CD14-positive monocyte (primary cell): Measurements from ENCODE around the gene C1QTNF5. TPM values are rescaled to one million over a fixed set of nuclear protein-coding genes. Genes with fewer than 3 reads are reported as not detected.

Experiments
- DNase-seq, 3 donors: peaks; one replicate each; pipeline ENCODE4 v3.0.0-alpha.2; 2011 to 2022
- H2AFZ ChIP-seq: 2 replicates; pipeline ENCODE4 v1.6.0; 2012; ENCODE audit warnings: mild to moderate bottlenecking, low read depth, low read length, inconsistent platforms; ENCODE audit not compliant: insufficient read depth, poor library complexity, severe bottlenecking
- H3K27ac ChIP-seq, 2 donors: 1 replicate in 1 of 2; 2 replicates in 1 of 2; pipeline ENCODE4 v1.5.1; 2012 to 2013; ENCODE audit warnings: low read length in 2 of 2, control low read depth in 1 of 2, inconsistent platforms in 1 of 2, low read depth in 1 of 2, mild to moderate bottlenecking in 1 of 2
- H3K27me3 ChIP-seq, 2 donors: one replicate each; pipeline versions ENCODE4 v1.6.0 to v1.6.1; 2011 to 2013; ENCODE audit warnings: low read length in 2 of 2; ENCODE audit not compliant: control insufficient read depth in 2 of 2, insufficient read depth in 2 of 2
- H3K36me3 ChIP-seq, 2 donors: replicated peaks in 1 of 2; 1 replicate in 1 of 2; 2 replicates in 1 of 2; pipeline versions ENCODE4 v1.5.1 to v1.6.1; 2012 to 2013; ENCODE audit warnings: low read length in 2 of 2, control low read depth in 1 of 2, inconsistent platforms in 1 of 2, mild to moderate bottlenecking in 1 of 2; ENCODE audit not compliant: insufficient read depth in 2 of 2, control insufficient read depth in 1 of 2
- H3K4me1 ChIP-seq, 2 donors: 1 replicate in 1 of 2; 2 replicates in 1 of 2; pipeline versions ENCODE4 v1.5.1 to v1.6.1; 2012 to 2013; ENCODE audit warnings: low read length in 2 of 2, control low read depth in 1 of 2, inconsistent platforms in 1 of 2, mild to moderate bottlenecking in 1 of 2, moderate library complexity in 1 of 2; ENCODE audit not compliant: insufficient read depth in 2 of 2, control insufficient read depth in 1 of 2
- H3K4me2 ChIP-seq: replicated peaks from 2 replicates; pipeline ENCODE3; 2012; ENCODE audit warnings: low read length, moderate library complexity, mild to moderate bottlenecking; ENCODE audit not compliant: poor library complexity, severe bottlenecking; ENCODE audit errors: extremely low read depth
- H3K4me3 ChIP-seq, 3 experiments: fragments of 200-600 bp in 1 of 3; sonication (generic) in 1 of 3; replicated peaks in 1 of 3; 1 replicate in 2 of 3; 2 replicates in 1 of 3; pipeline ENCODE4 v1.5.1; 2011 to 2013; ENCODE audit warnings: low read length in 3 of 3, mild to moderate bottlenecking in 3 of 3, control low read depth in 2 of 3, low read depth in 2 of 3, inconsistent platforms in 1 of 3, moderate library complexity in 1 of 3
- H3K79me2 ChIP-seq: 2 replicates; pipeline ENCODE4 v1.6.0; 2012; ENCODE audit warnings: mild to moderate bottlenecking, control low read depth, inconsistent platforms, low read length, moderate library complexity; ENCODE audit not compliant: insufficient read depth
- H3K9ac ChIP-seq: 2 replicates; pipeline ENCODE4 v1.6.0; 2017; ENCODE audit warnings: low read length, mild to moderate bottlenecking; ENCODE audit not compliant: insufficient read depth, poor library complexity, severe bottlenecking
- H3K9me3 ChIP-seq, 2 donors: replicated peaks in 1 of 2; 1 replicate in 1 of 2; 2 replicates in 1 of 2; pipeline versions ENCODE4 v1.5.1 to v1.6.1; 2012 to 2013; ENCODE audit warnings: low read length in 2 of 2, control low read depth in 1 of 2; ENCODE audit not compliant: control insufficient read depth in 1 of 2, insufficient read depth in 1 of 2
- H4K20me1 ChIP-seq: 2 replicates; pipeline ENCODE4 v1.6.0; 2012; ENCODE audit warnings: mild to moderate bottlenecking, low read length, control low read depth, moderate library complexity; ENCODE audit not compliant: insufficient read depth
- H3K27ac Mint-ChIP-seq, 7 donors: one replicate each; pipeline ENCODE4 v1.8.0; 2020; ENCODE audit warnings: mild to moderate bottlenecking in 7 of 7, mixed read lengths in 7 of 7, moderate library complexity in 6 of 7, inconsistent platforms in 2 of 7
- H3K27me3 Mint-ChIP-seq, 3 donors: one replicate each; pipeline ENCODE4 v1.8.0; 2021 to 2022; ENCODE audit warnings: low read depth in 3 of 3, mild to moderate bottlenecking in 3 of 3, mixed read lengths in 3 of 3, moderate library complexity in 3 of 3, inconsistent platforms in 1 of 3
- H3K36me3 Mint-ChIP-seq, 2 donors: one replicate each; pipeline ENCODE4 v1.8.0; 2020; ENCODE audit warnings: mixed read lengths in 2 of 2, inconsistent platforms in 1 of 2, mild to moderate bottlenecking in 1 of 2
- H3K4me1 Mint-ChIP-seq: one replicate; pipeline ENCODE4 v1.8.0; 2020; ENCODE audit warnings: mild to moderate bottlenecking, mixed read lengths
- H3K4me3 Mint-ChIP-seq, 2 donors: one replicate each; pipeline ENCODE4 v1.8.0; 2020; ENCODE audit warnings: mild to moderate bottlenecking in 2 of 2, mixed read lengths in 2 of 2, moderate library complexity in 1 of 2
- H3K9me3 Mint-ChIP-seq, 7 donors: one replicate each; pipeline ENCODE4 v1.8.0; 2020 to 2022; ENCODE audit warnings: mixed read lengths in 7 of 7, mild to moderate bottlenecking in 6 of 7, moderate library complexity in 6 of 7, inconsistent platforms in 2 of 7
- CTCF ChIP-seq: fragments of 200-600 bp; IDR thresholded peaks from one replicate; pipeline ENCODE4 v1.8.0; 2022; ENCODE audit warnings: antibody characterized with exemption, mild to moderate bottlenecking
- WGBS: methylation state at CpG from one replicate; pipeline ENCODE4 v1.1.5; 2013; ENCODE audit warnings: missing lambda C conversion rate; ENCODE audit not compliant: insufficient coverage; 5-methylcytosine and 5-hydroxymethylcytosine counted together
- intact Hi-C, 2 donors: fragments of 100-400 bp; cut with micrococcal nuclease; formaldehyde crosslinking; loops; one replicate each; pipeline versions ENCODE4 v1.15.0 to v1.15.1; 2023
- polyA plus RNA-seq, 3 donors: library from polyadenylated mRNA; depleted of rRNA in 1 of 3; unstranded in 2 of 3; stranded (reverse) in 1 of 3; fragments of 300-500 nt in 2 of 3; fragments of >200 nt in 1 of 3; fragmentation: Illumina TruSeq in 2 of 3; gene quantifications; 1 replicate in 2 of 3; 2 replicates in 1 of 3; pipeline ENCODE4 v1.2.3, GENCODE V29; 2012 to 2021

Gene C1QTNF5
- polyA plus RNA-seq, 3 donors: not detected

- Mint-ChIP-seq H3K4me1 (no peaks in the 10 kb centered on the region), H3K4me3 (no peak overlapping the region), H3K27me3 (peaks cover 12 to 17% (median 16%) of the 10 kb centered on the region in 3 donors), H3K36me3 (no peaks in the 10 kb centered on the region), H3K27ac (no peak overlapping the region), H3K9me3 (no peaks in the 10 kb centered on the region)
- no peaks in the 10 kb centered on the region for H4K20me1 ChIP-seq
- no peak overlapping the region for H3K4me2 ChIP-seq
- intact Hi-C loops: no loop called here
- no peak overlapping the region for H3K9ac ChIP-seq
- peaks cover 0 to 1% of the 10 kb centered on the region in 2 donors for H3K27me3 ChIP-seq
- no peaks in the 10 kb centered on the region for H3K4me1 ChIP-seq
- no peaks in the 10 kb centered on the region for H3K9me3 ChIP-seq
- no peak overlapping the region for H3K4me3 ChIP-seq
- H3K27ac ChIP-seq: no peak overlapping the region
- H3K79me2 ChIP-seq: no peaks in the 10 kb centered on the region
- TF ChIP-seq CTCF: no peak
- no peak for DNase-seq
- H2AFZ ChIP-seq: no peak overlapping the region
- 89% methylated on average over 7 of the region's 8 CpGs for WGBS
- no peaks in the 10 kb centered on the region for H3K36me3 ChIP-seq
These were observed 29.9 kb upstream of the C1QTNF5 start for GRCh38 chr11:119370486-119371046.

- no peaks in the 10 kb centered on the region for H4K20me1 ChIP-seq
- Mint-ChIP-seq H3K4me1 (peaks cover 6% of the 10 kb centered on the region), H3K4me3 (no peak overlapping the region), H3K27ac (no peak overlapping the region), H3K27me3 (peaks cover 24 to 29% (median 28%) of the 10 kb centered on the region in 3 donors), H3K36me3 (peaks cover 3 to 4% of the 10 kb centered on the region in 2 donors), H3K9me3 (peaks cover 0 to 5% (median 3%) of the 10 kb centered on the region in 7 donors)
- no peak for TF ChIP-seq CTCF
- no peak overlapping the region for H3K9ac ChIP-seq
- H3K4me2 ChIP-seq: no peak overlapping the region
- peaks cover 11 to 13% of the 10 kb centered on the region in 2 donors for H3K27me3 ChIP-seq
- intact Hi-C loops: no loop called here
- 95% methylated on average over 10 of the region's 13 CpGs for WGBS
- no peaks in the 10 kb centered on the region for H3K36me3 ChIP-seq
- no peaks in the 10 kb centered on the region for H3K9me3 ChIP-seq
- no peak overlapping the region for H3K27ac ChIP-seq
- no peak overlapping the region for H2AFZ ChIP-seq
- H3K4me1 ChIP-seq: peaks cover 0 to 1% of the 10 kb centered on the region in 2 donors
- H3K79me2 ChIP-seq: no peaks in the 10 kb centered on the region
- no peak for DNase-seq
- H3K4me3 ChIP-seq: no peak overlapping the region
These were observed 28.6 kb upstream of the C1QTNF5 start for GRCh38 chr11:119369132-119369925.
